Liver (tissue), 9 donors: Measurements from ENCODE around the gene REEP3. TPM values are rescaled to one million over a fixed set of nuclear protein-coding genes. Genes with fewer than 3 reads are reported as not detected.

Source experiments
- DNase-seq: peaks from one replicate; pipeline ENCODE4 v3.0.0-alpha.2; 2017; ENCODE audit warnings: low spot score
- H3K27ac ChIP-seq, 2 donors: one replicate each; pipeline ENCODE4 v1.7.0; 2013; ENCODE audit warnings: inconsistent platforms in 2 of 2, low read length in 2 of 2, control low read depth in 1 of 2, low read depth in 1 of 2, mild to moderate bottlenecking in 1 of 2
- H3K27me3 ChIP-seq, 4 donors: one replicate each; pipeline versions ENCODE4 v1.6.1 to v1.7.0; 2013; ENCODE audit warnings: low read length in 3 of 4, inconsistent platforms in 1 of 4, mild to moderate bottlenecking in 1 of 4, moderate library complexity in 1 of 4; ENCODE audit not compliant: control insufficient read depth in 4 of 4, insufficient read depth in 4 of 4
- H3K36me3 ChIP-seq, 4 donors: one replicate each; pipeline versions ENCODE4 v1.6.1 to v1.7.0; 2013; ENCODE audit warnings: low read length in 3 of 4, mild to moderate bottlenecking in 3 of 4, low read depth in 1 of 4, moderate library complexity in 1 of 4; ENCODE audit not compliant: control insufficient read depth in 4 of 4, insufficient read depth in 3 of 4
- H3K4me1 ChIP-seq, 4 donors: one replicate each; pipeline versions ENCODE4 v1.6.1 to v1.7.0; 2013; ENCODE audit warnings: low read length in 3 of 4, mild to moderate bottlenecking in 3 of 4, moderate library complexity in 1 of 4; ENCODE audit not compliant: control insufficient read depth in 4 of 4, insufficient read depth in 4 of 4
- H3K4me3 ChIP-seq, 3 donors: one replicate each; pipeline versions ENCODE4 v1.6.1 to v1.7.0; 2013; ENCODE audit warnings: low read length in 3 of 3, control low read depth in 1 of 3, low read depth in 1 of 3, mild to moderate bottlenecking in 1 of 3
- H3K9ac ChIP-seq, 2 donors: one replicate each; pipeline ENCODE4 v1.7.0; 2013; ENCODE audit warnings: low read length in 2 of 2, mild to moderate bottlenecking in 2 of 2, moderate library complexity in 2 of 2, control low read depth in 1 of 2, low read depth in 1 of 2
- H3K9me3 ChIP-seq, 4 donors: one replicate each; pipeline versions ENCODE4 v1.6.1 to v1.7.0; 2013; ENCODE audit warnings: low read length in 3 of 4; ENCODE audit not compliant: control insufficient read depth in 4 of 4
- ATF3 ChIP-seq: IDR thresholded peaks from 2 replicates; pipeline ENCODE4 v1.6.1; 2016; ENCODE audit warnings: antibody characterized with exemption
- CTCF ChIP-seq: fragments of 150-350 bp; IDR thresholded peaks from 2 replicates; pipeline ENCODE4 v1.5.1; 2017; ENCODE audit warnings: improper control_type of control experiment, low read depth, low read length; ENCODE audit not compliant: missing input control
- EGR1 ChIP-seq, 2 donors: IDR thresholded peaks; 2 replicates each; pipeline ENCODE4 v1.6.1; 2016 to 2018; ENCODE audit warnings: antibody characterized with exemption in 2 of 2, low read depth in 2 of 2
- FOXA1 ChIP-seq: IDR thresholded peaks from 2 replicates; pipeline ENCODE4 v1.6.1; 2016; ENCODE audit warnings: antibody characterized with exemption
- FOXA2 ChIP-seq: IDR thresholded peaks from 2 replicates; pipeline ENCODE4 v1.6.1; 2016; ENCODE audit warnings: antibody characterized with exemption
- GABPA ChIP-seq, 2 donors: IDR thresholded peaks in 1 of 2; conservative IDR thresholded peaks in 1 of 2; 2 replicates each; pipeline ENCODE4 v1.6.1; 2016; ENCODE audit warnings: antibody characterized with exemption in 2 of 2, mild to moderate bottlenecking in 1 of 2, moderate library complexity in 1 of 2
- HNF4A ChIP-seq, 2 donors: conservative IDR thresholded peaks; 2 replicates each; pipeline ENCODE4 v1.6.1; 2016; ENCODE audit warnings: antibody characterized with exemption in 2 of 2, mild to moderate bottlenecking in 2 of 2
- HNF4G ChIP-seq: IDR thresholded peaks from 2 replicates; pipeline ENCODE4 v1.6.1; 2016; ENCODE audit warnings: antibody characterized with exemption
- JUND ChIP-seq, 2 donors: IDR thresholded peaks; 2 replicates each; pipeline ENCODE4 v1.6.1; 2016; ENCODE audit warnings: antibody characterized with exemption in 2 of 2
- MAX ChIP-seq: IDR thresholded peaks from 2 replicates; pipeline ENCODE4 v1.6.1; 2016; ENCODE audit warnings: antibody characterized with exemption
- NR2F2 ChIP-seq: IDR thresholded peaks from 2 replicates; pipeline ENCODE4 v1.6.1; 2016; ENCODE audit warnings: antibody characterized with exemption
- RAD21 ChIP-seq, 2 donors: IDR thresholded peaks; 2 replicates each; pipeline ENCODE4 v1.6.1; 2016; ENCODE audit warnings: antibody characterized with exemption in 2 of 2, mild to moderate bottlenecking in 2 of 2
- REST ChIP-seq: IDR thresholded peaks from 2 replicates; pipeline ENCODE4 v1.6.1; 2016; ENCODE audit warnings: antibody characterized with exemption, mild to moderate bottlenecking
- RXRA ChIP-seq, 2 donors: IDR thresholded peaks; 2 replicates each; pipeline ENCODE4 v1.6.1; 2017 to 2018; ENCODE audit warnings: antibody characterized with exemption in 2 of 2, mild to moderate bottlenecking in 1 of 2
- SP1 ChIP-seq: IDR thresholded peaks from 2 replicates; pipeline ENCODE4 v1.6.1; 2018; ENCODE audit warnings: antibody characterized with exemption, mild to moderate bottlenecking
- TAF1 ChIP-seq: conservative IDR thresholded peaks from 2 replicates; pipeline ENCODE4 v1.6.1; 2016; ENCODE audit warnings: antibody characterized with exemption, mild to moderate bottlenecking
- YY1 ChIP-seq: IDR thresholded peaks from 2 replicates; pipeline ENCODE4 v1.6.1; 2016; ENCODE audit warnings: antibody characterized with exemption, mild to moderate bottlenecking
- ZBTB33 ChIP-seq: IDR thresholded peaks from 2 replicates; pipeline ENCODE4 v1.6.1; 2016; ENCODE audit warnings: antibody characterized with exemption
- WGBS: extraction: QIAGEN DNeasy Blood & Tissue Kit; methylation state at CpG from one replicate; pipeline ENCODE4 v1.1.7; 2013; 5-methylcytosine and 5-hydroxymethylcytosine counted together
- polyA plus RNA-seq, 2 donors: library from polyadenylated mRNA; stranded (reverse) in 1 of 2; unstranded in 1 of 2; fragments of 200-250 nt in 1 of 2; fragments of >200 nt in 1 of 2; fragmentation: Nextera tagmentation in 1 of 2; extraction: Ambion mirVana in 1 of 2; gene quantifications; one replicate each; pipeline versions ENCODE4 v1.2.1 to v1.2.3, GENCODE V29; 2013 to 2015
- total RNA-seq, 2 donors: library from RNA; depleted of rRNA; stranded (reverse); fragments of >200 nt; gene quantifications; one replicate each; pipeline ENCODE4 v1.2.3, GENCODE V29; 2014
- donor health status: healthy.
- donor health status: healthy.
- donor health status: healthy.
- donor health status: healthy.
- donor health status: healthy.

The REEP3 gene
- total and polyA plus RNA-seq, 4 donors, result 7.9 to 26.9 (median 18.2) TPM

- H3K27me3 ChIP-seq, result no peaks in the 10 kb centered on the region
- H3K27ac ChIP-seq, result peak overlapping the region in 1 of 2 donors; percentile 20
- no peak overlapping the region for H3K9ac ChIP-seq
- TF ChIP-seq NR2F2 (no peak), CTCF (no peak), FOXA2 (no peak), ATF3 (no peak), SP1 (no peak), RAD21 (IDR thresholded peaks at IDR 0.05) (no peak), EGR1 (IDR thresholded peaks at IDR 0.05; ENCODE audit: low read depth in 2 of 2) (no peak), REST (no peak), MAX (no peak), HNF4A (conservative IDR thresholded peaks at IDR 0.05) (no peak), JUND (IDR thresholded peaks at IDR 0.05) (no peak), RXRA (IDR thresholded peaks at IDR 0.05) (no peak), TAF1 (no peak), ZBTB33 (no peak), HNF4G (no peak), FOXA1 (no peak), GABPA (IDR thresholded peaks at IDR 0.05 in 1 of 2, conservative IDR thresholded peaks at IDR 0.05 in 1 of 2) (no peak), YY1 (no peak)
- DNase-seq, result no peak
- H3K36me3 ChIP-seq, result no peaks in the 10 kb centered on the region
- no peak overlapping the region for H3K4me3 ChIP-seq
- H3K9me3 ChIP-seq, result no peaks in the 10 kb centered on the region
- H3K4me1 ChIP-seq, result peaks cover 1 to 10% (median 5%) of the 10 kb centered on the region in 4 donors
- WGBS, result 98% methylated on average over 3 of the region's 3 CpGs
These were observed 146.6 kb downstream of the REEP3 start for GRCh38 chr10:63667596-63668480.
